HUES6 (cell line): Measurements from ENCODE around the gene SULT1A3.
"Not testable (repeated sequence)": the region's sequence is repeated elsewhere in the genome, so short reads cannot be mapped to it uniquely, and the experiment has no call there.

Source experiments
- H3K27ac ChIP-seq: 2 replicates; pipeline ENCODE4 v1.7.0; 2013; ENCODE audit warnings: low read depth, mild to moderate bottlenecking, low read length, inconsistent platforms
- H3K27me3 ChIP-seq: 2 replicates; pipeline ENCODE4 v1.6.1; 2013; ENCODE audit warnings: low read length; ENCODE audit not compliant: control insufficient read depth, insufficient read depth
- H3K36me3 ChIP-seq: 2 replicates; pipeline ENCODE4 v1.6.1; 2013; ENCODE audit warnings: low read length; ENCODE audit not compliant: control insufficient read depth, insufficient read depth
- H3K4me1 ChIP-seq: 2 replicates; pipeline ENCODE4 v1.6.1; 2013; ENCODE audit warnings: low read length; ENCODE audit not compliant: control insufficient read depth, insufficient read depth
- H3K4me3 ChIP-seq: 2 replicates; pipeline ENCODE4 v1.5.1; 2013; ENCODE audit warnings: low read depth, low read length
- H3K9ac ChIP-seq: one replicate; pipeline ENCODE4 v1.6.1; 2013; ENCODE audit warnings: mild to moderate bottlenecking, low read length
- H3K9me3 ChIP-seq: 2 replicates; pipeline ENCODE4 v1.6.1; 2013; ENCODE audit warnings: low read depth, low read length; ENCODE audit not compliant: control insufficient read depth, insufficient read depth

SULT1A3 gene

DNA sequence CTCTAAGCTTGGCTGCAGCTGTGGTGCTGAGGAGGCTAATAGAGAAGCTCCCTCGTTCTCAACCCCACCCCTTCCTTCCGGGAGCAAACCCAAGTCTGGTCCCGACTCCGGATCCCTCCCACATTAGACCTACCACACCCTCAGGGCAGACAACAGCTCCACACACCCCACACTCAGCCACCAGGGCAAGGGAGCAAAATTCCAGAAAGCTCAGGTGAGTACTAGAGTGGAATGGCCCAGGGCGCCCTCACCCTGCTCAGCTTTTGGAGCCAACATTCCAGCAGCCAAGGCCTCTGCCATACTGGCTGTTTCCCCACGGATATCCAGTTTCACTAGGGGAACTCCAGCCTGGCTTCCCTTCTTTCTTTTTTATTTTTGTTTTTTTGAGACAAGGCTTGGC is 10.0 kb downstream of the SULT1A3 start:
- H3K9me3 ChIP-seq = not testable (repeated sequence)

DNA sequence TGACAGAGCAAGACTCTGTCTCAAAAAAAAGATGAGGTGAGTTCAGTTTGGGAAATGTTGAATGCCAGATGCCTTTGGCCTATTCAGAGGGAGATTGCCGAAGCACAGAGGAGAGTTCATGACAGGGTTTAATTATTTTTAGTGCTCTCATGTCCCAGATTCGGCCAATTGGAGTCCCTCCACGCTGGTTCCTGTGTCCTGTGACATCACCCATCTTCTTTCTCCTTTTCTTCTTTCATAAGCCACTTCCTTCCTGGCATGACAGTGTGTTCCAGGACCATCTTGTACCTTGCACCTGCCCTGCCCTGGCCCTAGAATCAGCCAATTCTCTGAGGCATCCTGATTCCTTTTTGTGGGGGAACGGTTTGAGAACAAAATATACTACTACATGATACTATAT is 12.4 kb downstream of the SULT1A3 start:
- H3K36me3 ChIP-seq, H3K9me3 ChIP-seq, H3K9ac ChIP-seq, H3K4me1 ChIP-seq, H3K27ac ChIP-seq, H3K4me3 ChIP-seq, H3K27me3 ChIP-seq: not testable (repeated sequence)

More for the DNA sequence above, 10.0 kb downstream of the SULT1A3 start:
- H3K27ac ChIP-seq, H3K27me3 ChIP-seq, H3K9ac ChIP-seq, H3K4me1 ChIP-seq, H3K36me3 ChIP-seq, H3K4me3 ChIP-seq: not testable (repeated sequence)

DNA sequence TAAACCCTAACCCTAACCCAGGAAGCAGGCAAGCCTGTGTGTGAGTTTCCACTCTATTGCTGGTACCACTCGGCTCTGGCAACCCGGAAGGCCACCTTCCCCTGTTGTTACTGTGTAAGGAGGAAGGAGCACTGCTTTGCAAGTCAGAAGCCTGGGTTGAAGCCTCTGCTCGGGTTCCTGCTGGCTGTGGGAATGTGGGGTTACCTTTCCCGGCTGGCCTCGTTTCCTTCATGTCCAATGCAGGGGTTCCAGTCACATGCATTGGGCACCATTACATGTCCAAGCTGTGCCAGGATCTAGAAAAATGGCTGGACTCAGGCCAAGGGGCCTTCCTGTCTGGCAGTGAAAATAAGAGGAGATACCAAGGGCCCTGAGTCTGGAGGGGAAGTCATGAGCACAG is 18.0 kb downstream of the SULT1A3 start:
- not testable (repeated sequence) for H3K9me3 ChIP-seq, H3K4me3 ChIP-seq, H3K27ac ChIP-seq, H3K9ac ChIP-seq, H3K27me3 ChIP-seq, H3K36me3 ChIP-seq, H3K4me1 ChIP-seq

DNA sequence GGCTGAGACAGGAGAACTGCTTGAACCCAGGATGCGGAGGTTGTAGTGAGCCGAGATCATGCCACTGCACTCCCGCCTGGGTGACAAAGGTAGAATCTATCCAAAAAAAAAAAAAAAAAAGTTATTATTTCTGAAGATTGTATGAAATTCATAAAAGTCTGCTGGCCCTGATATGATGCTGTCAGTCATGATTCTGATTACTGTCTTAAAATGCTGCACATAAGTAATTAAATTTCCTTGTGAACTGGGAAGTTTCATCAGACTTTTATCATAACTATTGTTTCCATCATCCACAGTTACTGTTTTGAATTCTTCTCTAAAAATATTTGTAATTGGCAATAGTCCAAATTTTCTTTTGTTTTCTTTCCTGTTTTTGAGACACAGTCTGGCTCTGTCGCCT is 49.3 kb downstream of the SULT1A3 start, which contains the start of gene NPIPB13:
Gene NPIPB13 (minus strand): TSS at position 101 of the 400 bp plus-strand sequence. CDS start 2,906 bp downstream, outside the sequence.
- not testable (repeated sequence) for H3K4me3 ChIP-seq, H3K4me1 ChIP-seq, H3K36me3 ChIP-seq, H3K27ac ChIP-seq, H3K9ac ChIP-seq, H3K9me3 ChIP-seq, H3K27me3 ChIP-seq
